GM21528 (cell line): Measurements from ENCODE around the gene TAAR6.
"Not testable (repeated sequence)": the region's sequence is repeated elsewhere in the genome, so short reads cannot be mapped to it uniquely, and the experiment has no call there.

Experiments used
- ATAC-seq: cut with Tn5 transposase; IDR thresholded peaks from one replicate; pipeline ENCODE4 v1.9.1; 2021; ENCODE audit warnings: mild to moderate bottlenecking, moderate library complexity; ENCODE audit not compliant: unreplicated experiment, low FRiP score

The TAAR6 gene

GRCh38 chr6:132587424-132587823, 17.3 kb downstream of the TAAR6 start:
- no peak for ATAC-seq

- ATAC-seq: no peak
Observed at GRCh38 chr6:132589454-132589853, 19.3 kb downstream of the TAAR6 start, which contains the start of gene TAAR5. TAAR5 (minus strand) TSS chr6:132589741; CDS start chr6:132589686, 55 bp downstream.

GRCh38 chr6:132590362-132590761, 20.2 kb downstream of the TAAR6 start:
- ATAC-seq: no peak

- ATAC-seq: no peak
Observed at GRCh38 chr6:132592855-132593254, 22.7 kb downstream of the TAAR6 start.

GRCh38 chr6:132596201-132596600, 26.1 kb downstream of the TAAR6 start:
- no peak for ATAC-seq

GRCh38 chr6:132598473-132598872, 28.4 kb downstream of the TAAR6 start:
- ATAC-seq: no peak

- ATAC-seq: not testable (repeated sequence)
Observed at GRCh38 chr6:132600900-132601299, 30.8 kb downstream of the TAAR6 start.

GRCh38 chr6:132604635-132605152, 34.6 kb downstream of the TAAR6 start:
- ATAC-seq: no peak

GRCh38 chr6:132607544-132608233, 37.6 kb downstream of the TAAR6 start:
- peak; percentile 60 for ATAC-seq

GRCh38 chr6:132611616-132612015, 41.5 kb downstream of the TAAR6 start:
- no peak for ATAC-seq

GRCh38 chr6:132612449-132613108, 42.5 kb downstream of the TAAR6 start:
- no peak for ATAC-seq

- no peak for ATAC-seq
Observed at GRCh38 chr6:132614554-132614953, 44.4 kb downstream of the TAAR6 start.

- ATAC-seq: no peak
Observed at GRCh38 chr6:132616677-132617076, 46.6 kb downstream of the TAAR6 start.
